Mesodermal cell (in vitro differentiated cells): ENCODE data around the gene AZU1.
"Not testable (repeated sequence)": the region's sequence is repeated elsewhere in the genome, so short reads cannot be mapped to it uniquely, and the experiment has no call there.

Experiments
- H3K27ac ChIP-seq: 2 replicates; pipeline ENCODE4 v1.7.0; 2013; ENCODE audit warnings: mild to moderate bottlenecking, low read depth, low read length, moderate library complexity; ENCODE audit not compliant: severe bottlenecking
- H3K36me3 ChIP-seq: 2 replicates; pipeline ENCODE4 v1.7.1; 2013; ENCODE audit warnings: mild to moderate bottlenecking, low read length, moderate library complexity; ENCODE audit not compliant: control insufficient read depth, insufficient read depth
- H3K4me1 ChIP-seq: one replicate; pipeline ENCODE4 v1.7.1; 2013; ENCODE audit warnings: mild to moderate bottlenecking, low read length; ENCODE audit not compliant: insufficient read depth, control insufficient read depth, poor library complexity, severe bottlenecking
- H3K4me3 ChIP-seq: 2 replicates; pipeline ENCODE4 v1.7.0; 2013; ENCODE audit warnings: low read length, control low read depth, mild to moderate bottlenecking; ENCODE audit not compliant: insufficient read depth, poor library complexity, severe bottlenecking; ENCODE audit errors: extremely low read depth
- H3K9me3 ChIP-seq: 2 replicates; pipeline ENCODE4 v1.7.1; 2013; ENCODE audit warnings: mild to moderate bottlenecking, low read length, moderate library complexity; ENCODE audit not compliant: control insufficient read depth
- WGBS, 2 experiments: methylation state at CpG; one replicate each; pipeline ENCODE4 v1.1.5; 2013; ENCODE audit warnings: missing lambda C conversion rate in 2 of 2; ENCODE audit not compliant: insufficient coverage in 2 of 2; 5-methylcytosine and 5-hydroxymethylcytosine counted together

AZU1 gene

DNA sequence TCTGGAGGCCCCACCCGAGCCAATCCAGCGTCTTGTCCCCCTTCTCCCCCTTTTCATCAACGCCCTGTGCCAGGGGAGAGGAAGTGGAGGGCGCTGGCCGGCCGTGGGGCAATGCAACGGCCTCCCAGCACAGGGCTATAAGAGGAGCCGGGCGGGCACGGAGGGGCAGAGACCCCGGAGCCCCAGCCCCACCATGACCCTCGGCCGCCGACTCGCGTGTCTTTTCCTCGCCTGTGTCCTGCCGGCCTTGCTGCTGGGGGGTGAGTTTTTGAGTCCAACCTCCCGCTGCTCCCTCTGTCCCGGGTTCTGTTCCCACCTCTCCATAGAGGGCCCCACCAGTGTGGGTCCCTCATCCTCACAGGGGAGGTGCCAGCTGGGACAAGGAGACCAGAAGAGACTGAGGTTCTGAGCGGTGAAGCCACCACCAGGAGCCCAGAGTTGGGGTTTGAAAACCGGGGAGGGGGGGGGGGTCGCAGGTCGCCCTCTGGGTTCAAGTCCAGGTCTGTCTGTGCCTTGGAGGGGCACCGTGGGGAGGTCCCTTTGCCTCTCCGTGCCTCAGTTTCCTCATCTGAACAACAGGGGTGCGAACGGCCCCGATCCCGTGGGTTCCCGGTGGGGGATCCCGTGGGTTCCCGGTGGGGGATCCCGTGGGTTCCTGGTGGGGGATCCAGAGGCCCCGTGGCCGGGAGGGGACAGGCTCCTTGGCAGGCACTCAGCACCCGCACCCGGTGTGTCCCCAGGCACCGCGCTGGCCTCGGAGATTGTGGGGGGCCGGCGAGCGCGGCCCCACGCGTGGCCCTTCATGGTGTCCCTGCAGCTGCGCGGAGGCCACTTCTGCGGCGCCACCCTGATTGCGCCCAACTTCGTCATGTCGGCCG lies 24.7 kb downstream of the AZU1 start, which contains the start of gene ELANE:
Gene ELANE (plus strand): TSS at position 168 of the 878 bp plus-strand sequence. CDS start 26 bp downstream, at position 194.
- no peak within 1 kb of the TSS for H3K4me3 ChIP-seq
- H3K9me3 ChIP-seq = no peaks in the 10 kb centered on the region
- no peaks in the 10 kb centered on the region for H3K36me3 ChIP-seq
- WGBS, 2 experiments = 84 to 91% methylated on average over 35 to 45 of the region's 55 CpGs
- no peak within 1 kb of the TSS for H3K27ac ChIP-seq
- H3K4me1 ChIP-seq = no peaks in the 10 kb centered on the region

DNA sequence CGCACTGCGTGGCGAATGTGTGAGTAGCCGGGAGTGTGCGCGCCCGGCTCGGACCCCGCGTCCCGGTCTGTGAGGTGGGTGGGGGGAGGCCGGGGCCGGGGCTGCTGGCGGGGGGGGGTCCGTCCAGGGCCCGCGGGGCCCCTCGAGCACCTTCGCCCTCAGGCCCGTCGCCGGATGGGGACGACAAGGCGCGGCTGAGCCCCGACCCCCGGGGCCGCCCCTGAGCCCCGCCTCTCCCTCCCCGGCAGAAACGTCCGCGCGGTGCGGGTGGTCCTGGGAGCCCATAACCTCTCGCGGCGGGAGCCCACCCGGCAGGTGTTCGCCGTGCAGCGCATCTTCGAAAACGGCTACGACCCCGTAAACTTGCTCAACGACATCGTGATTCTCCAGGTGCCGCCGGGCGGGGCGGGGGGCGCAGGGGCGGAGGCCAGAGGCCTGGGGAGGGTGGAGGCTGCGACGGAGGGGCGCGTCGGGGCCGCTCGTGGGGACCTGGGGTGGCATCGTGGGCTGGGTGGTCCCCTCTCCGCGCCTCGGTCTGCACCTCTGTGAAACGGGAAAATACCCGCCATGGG lies 25.5 kb downstream of the AZU1 start:
- WGBS, 2 experiments = 88 to 93% methylated on average over 37 to 51 of the region's 67 CpGs
- Histone ChIP-seq H3K4me1 (no peaks in the 10 kb centered on the region), H3K9me3 (no peaks in the 10 kb centered on the region), H3K4me3 (no peak overlapping the region), H3K36me3 (no peaks in the 10 kb centered on the region), H3K27ac (no peak overlapping the region)

DNA sequence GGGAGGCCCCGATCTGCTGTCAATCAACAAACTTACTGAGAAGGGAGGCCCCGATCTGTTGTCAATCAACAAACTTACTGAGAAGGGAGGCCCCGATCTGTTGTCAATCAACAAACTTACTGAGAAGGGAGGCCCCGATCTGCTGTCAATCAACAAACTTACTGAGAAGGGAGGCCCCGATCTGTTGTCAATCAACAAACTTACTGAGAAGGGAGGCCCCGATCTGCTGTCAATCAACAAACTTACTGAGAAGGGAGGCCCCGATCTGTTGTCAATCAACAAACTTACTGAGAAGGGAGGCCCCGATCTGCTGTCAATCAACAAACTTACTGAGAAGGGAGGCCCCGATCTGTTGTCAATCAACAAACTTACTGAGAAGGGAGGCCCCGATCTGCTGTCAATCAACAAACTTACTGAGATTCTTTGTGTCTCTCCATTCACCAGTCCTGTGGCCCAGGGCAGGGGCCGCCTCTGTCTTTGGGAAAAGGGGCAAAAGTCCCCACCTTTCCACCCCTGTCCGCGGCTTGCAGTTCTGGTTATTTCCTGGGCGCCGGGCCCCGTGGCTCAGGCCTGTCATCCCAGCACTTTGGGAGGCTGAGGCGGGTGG lies 26.1 kb downstream of the AZU1 start:
- H3K9me3 ChIP-seq, H3K4me3 ChIP-seq, H3K36me3 ChIP-seq, H3K27ac ChIP-seq, H3K4me1 ChIP-seq: not testable (repeated sequence)
- WGBS, 2 experiments = 88 to 94% methylated on average over 6 to 8 of the region's 17 CpGs

DNA sequence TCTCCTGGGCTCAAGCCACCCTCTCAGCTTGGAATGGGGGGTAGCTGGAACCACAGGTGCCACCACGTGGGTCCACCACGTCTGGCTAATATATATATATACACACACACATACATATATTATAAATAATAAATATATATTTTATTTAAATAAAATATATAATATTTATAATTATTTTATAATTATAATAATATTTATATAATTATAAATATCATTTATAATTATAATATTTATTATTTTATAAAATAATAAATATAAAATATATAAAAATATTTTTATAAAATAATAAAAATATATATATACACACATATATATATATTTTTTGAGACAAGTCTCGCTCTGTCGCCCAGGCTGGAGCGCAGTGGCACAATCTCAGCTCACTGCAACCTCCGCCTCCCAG lies 26.9 kb downstream of the AZU1 start:
- H3K4me1 ChIP-seq = no peaks in the 10 kb centered on the region
- H3K9me3 ChIP-seq = no peaks in the 10 kb centered on the region
- no peak overlapping the region for H3K4me3 ChIP-seq
- 100% methylated on average over 1 of the region's 6 CpGs; no CpG with 5 or more reads in 1 of the 2 experiments for WGBS, 2 experiments
- no peak overlapping the region for H3K27ac ChIP-seq
- H3K36me3 ChIP-seq = no peaks in the 10 kb centered on the region

DNA sequence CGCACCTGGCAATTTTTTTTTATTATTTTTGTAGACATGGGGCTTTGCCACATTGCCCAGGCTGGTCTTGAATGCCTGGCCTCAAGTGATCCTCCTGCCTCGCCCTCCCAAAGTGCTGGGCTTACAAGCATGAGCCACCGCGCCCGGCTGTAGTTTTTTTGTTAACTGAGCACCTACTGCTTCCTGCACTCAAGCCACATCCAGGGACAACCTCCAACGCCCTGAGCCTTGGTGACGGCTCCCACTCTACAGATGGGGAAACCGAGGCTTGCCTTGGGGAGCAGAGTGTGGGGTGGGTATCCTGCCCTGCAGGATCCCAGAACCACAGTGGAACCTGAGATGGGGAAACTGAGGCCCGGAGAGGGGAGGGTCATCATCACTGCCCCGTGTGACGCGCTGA lies 27.5 kb downstream of the AZU1 start:
- WGBS, 2 experiments = 84 to 93% methylated on average over 7 to 8 of the region's 12 CpGs
- H3K27ac ChIP-seq = no peak overlapping the region
- no peaks in the 10 kb centered on the region for H3K4me1 ChIP-seq
- no peak overlapping the region for H3K4me3 ChIP-seq
- H3K9me3 ChIP-seq = no peaks in the 10 kb centered on the region
- H3K36me3 ChIP-seq = no peaks in the 10 kb centered on the region

DNA sequence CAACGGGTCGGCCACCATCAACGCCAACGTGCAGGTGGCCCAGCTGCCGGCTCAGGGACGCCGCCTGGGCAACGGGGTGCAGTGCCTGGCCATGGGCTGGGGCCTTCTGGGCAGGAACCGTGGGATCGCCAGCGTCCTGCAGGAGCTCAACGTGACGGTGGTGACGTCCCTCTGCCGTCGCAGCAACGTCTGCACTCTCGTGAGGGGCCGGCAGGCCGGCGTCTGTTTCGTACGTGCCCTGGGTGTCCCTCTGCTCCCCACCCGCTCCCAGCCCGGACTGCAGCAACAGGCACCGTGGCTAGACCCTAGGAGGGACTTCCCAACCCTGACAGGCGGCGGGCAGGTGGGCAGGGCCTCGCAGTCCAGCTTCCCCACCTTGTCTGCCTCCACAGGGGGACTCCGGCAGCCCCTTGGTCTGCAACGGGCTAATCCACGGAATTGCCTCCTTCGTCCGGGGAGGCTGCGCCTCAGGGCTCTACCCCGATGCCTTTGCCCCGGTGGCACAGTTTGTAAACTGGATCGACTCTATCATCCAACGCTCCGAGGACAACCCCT lies 28.0 kb downstream of the AZU1 start:
- no peaks in the 10 kb centered on the region for H3K36me3 ChIP-seq
- 75 to 76% methylated on average over 27 to 38 of the region's 40 CpGs for WGBS, 2 experiments

DNA sequence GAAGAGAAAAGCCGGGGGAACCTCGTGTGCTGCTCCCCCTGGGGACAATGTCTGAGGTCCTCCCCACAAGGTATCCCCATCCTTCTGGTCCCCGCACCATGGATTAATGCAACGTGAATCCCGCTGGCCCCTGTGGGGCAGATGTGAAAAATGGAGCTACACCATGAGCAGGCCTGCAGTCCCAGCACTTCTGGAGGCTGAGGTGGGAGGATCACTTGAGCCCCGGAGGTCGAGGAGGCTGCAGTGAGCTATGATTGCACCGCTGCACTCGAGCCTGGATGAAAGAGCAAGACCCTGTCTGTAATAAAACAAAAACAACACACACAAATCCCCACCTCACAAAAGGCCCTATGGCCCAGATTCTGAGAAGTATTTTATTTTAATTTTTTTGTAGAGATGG lies 30.6 kb downstream of the AZU1 start:
- Histone ChIP-seq H3K4me3 (no peak overlapping the region), H3K27ac (no peak overlapping the region), H3K9me3 (no peaks in the 10 kb centered on the region), H3K4me1 (no peaks in the 10 kb centered on the region), H3K36me3 (no peaks in the 10 kb centered on the region)
- WGBS, 2 experiments = 73 to 74% methylated on average over 5 to 7 of the region's 9 CpGs

More for the DNA sequence above, 28.0 kb downstream of the AZU1 start:
- no peaks in the 10 kb centered on the region for H3K4me1 ChIP-seq
- no peaks in the 10 kb centered on the region for H3K9me3 ChIP-seq
- H3K27ac ChIP-seq = no peak overlapping the region
- H3K4me3 ChIP-seq = no peak overlapping the region

DNA sequence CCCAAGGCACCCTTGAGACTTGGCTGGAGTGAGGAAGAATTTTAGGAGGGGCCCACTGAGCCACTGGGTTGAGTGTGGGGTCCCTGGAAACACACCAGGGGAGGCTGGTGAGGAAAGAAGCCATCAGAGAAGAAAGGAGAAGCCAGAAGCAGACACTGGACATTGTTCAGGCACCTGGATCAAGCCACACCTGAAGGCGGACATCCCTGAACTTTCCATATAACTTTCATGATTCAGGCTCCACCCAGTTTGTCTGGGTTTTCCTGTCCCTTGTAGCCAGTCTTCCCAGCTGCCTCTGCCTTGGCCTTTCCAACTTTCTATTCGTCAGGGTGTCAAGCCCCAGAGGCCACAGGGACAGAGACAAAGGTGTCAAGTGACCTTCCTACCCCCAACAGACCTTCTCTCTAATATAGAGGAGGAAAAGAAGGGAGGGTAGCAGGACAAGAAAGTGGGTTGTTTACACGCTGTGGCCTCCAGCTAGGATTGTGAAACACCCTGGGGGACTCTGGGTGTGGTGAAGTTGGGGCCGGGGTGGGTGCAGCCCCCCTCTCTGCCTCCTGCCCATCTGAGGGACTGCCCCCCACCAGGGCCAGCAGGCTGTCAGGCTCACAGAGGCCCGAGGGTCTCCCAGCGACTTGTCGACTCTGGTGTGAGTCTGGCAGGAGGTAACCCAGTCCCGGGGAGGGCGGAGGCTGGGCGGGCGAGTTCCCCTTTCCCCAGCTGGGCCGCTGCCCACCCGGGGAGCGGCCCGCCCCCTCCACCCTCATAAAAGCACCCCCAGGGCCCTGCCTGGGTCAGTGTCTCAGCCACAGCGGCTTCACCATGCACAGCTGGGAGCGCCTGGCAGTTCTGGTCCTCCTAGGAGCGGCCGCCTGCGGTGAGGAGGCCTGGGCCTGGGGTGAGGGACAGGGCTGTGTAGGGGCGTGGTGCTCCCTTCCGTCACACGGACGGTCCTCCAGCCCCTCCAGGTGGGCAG lies 31.5 kb downstream of the AZU1 start, which contains the start of gene CFD:
Gene CFD (plus strand): TSS at position 797 of the 976 bp plus-strand sequence. CDS start 26 bp downstream, at position 823.
- WGBS, 2 experiments = 67 to 75% methylated on average over 13 to 22 of the region's 24 CpGs
- H3K36me3 ChIP-seq = no peaks in the 10 kb centered on the region
- no peaks in the 10 kb centered on the region for H3K4me1 ChIP-seq
- peak within 1 kb of the TSS; percentile 25 for H3K4me3 ChIP-seq
- no peaks in the 10 kb centered on the region for H3K9me3 ChIP-seq
- no peak within 1 kb of the TSS for H3K27ac ChIP-seq

DNA sequence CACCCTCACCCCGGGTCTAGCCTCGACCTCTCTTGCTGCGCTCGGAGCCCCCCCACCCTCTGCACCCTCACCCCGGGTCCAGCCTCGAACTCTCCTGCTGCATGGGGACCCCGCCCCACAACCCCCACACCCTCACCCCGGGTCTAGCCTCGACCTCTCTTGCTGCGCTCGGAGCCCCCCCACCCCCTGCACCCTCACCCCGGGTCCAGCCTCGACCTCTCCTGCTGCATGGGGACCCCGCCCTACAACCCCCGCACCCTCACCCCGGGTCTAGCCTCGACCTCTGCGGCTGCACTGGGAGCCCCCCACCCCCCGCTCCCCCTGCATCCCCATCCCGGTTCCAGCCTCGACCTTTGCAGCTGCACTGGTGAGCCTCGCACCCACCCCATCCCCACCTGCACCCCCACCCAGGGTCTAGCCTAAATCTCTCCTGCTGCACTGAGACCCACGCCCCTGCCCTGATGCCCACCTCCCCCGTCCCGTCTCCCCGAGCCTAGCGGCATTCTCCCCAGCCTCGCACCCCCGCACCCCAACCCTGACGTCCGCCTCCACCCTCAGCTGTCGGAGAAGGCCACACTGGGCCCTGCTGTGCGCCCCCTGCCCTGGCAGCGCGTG lies 33.6 kb downstream of the AZU1 start:
- WGBS, 2 experiments = 57 to 65% methylated on average over 9 to 16 of the region's 35 CpGs
- H3K36me3 ChIP-seq = no peaks in the 10 kb centered on the region
- no peaks in the 10 kb centered on the region for H3K9me3 ChIP-seq
- H3K27ac ChIP-seq = no peak overlapping the region
- no peaks in the 10 kb centered on the region for H3K4me1 ChIP-seq
- no peak overlapping the region for H3K4me3 ChIP-seq
